Measurements from ENCODE around the gene LAMC2.

- TF ChIP-seq POLR2A (IDR thresholded peaks at IDR 0.05) (no peak), CTCF (IDR thresholded peaks at IDR 0.05) (no peak), POLR2AphosphoS5 (IDR thresholded peaks at IDR 0.05) (no peak), EP300 (IDR thresholded peaks at IDR 0.05) (no peak)
These were observed 47.8 kb upstream of the LAMC2 start for GRCh38 chr1:183138301-183138700.
